VCaP (cell line): ENCODE measurements around the gene LRIG1.

Source experiments
- H3K27ac ChIP-seq: fragments of 450-650 bp; 2 replicates; pipeline ENCODE4 v1.5.1; 2017
- CTCF ChIP-seq: fragments of 450-650 bp; conservative IDR thresholded peaks from 2 replicates; pipeline ENCODE4 v1.5.1; 2017; ENCODE audit warnings: mild to moderate bottlenecking, moderate library complexity

LRIG1 gene

GRCh38 chr3:66335671-66336070 lies 165.2 kb downstream of the LRIG1 start:
- no peak overlapping the region for H3K27ac ChIP-seq
- no peak for TF ChIP-seq CTCF
